Loucy (cell line): ENCODE data around the gene NIPBL.
A peak's percentile ranks its signal among the peaks of the same experiment; 100 is the strongest.

ENCODE experiments used
- H2AFZ ChIP-seq: fragments of 200-600 bp; sonication (generic); 2 replicates; pipeline ENCODE4 v1.6.0; 2016; ENCODE audit warnings: antibody characterized with exemption, mild to moderate bottlenecking, low read length, moderate library complexity
- H3F3A ChIP-seq: fragments of 200-600 bp; 2 replicates; pipeline ENCODE4 v1.6.0; 2016; ENCODE audit warnings: antibody characterized with exemption, low read depth, mild to moderate bottlenecking
- H3K27me3 ChIP-seq: fragments of 200-600 bp; sonication (generic); 2 replicates; pipeline ENCODE4 v1.6.1; 2014; ENCODE audit warnings: low read length, mild to moderate bottlenecking; ENCODE audit not compliant: insufficient read depth, poor library complexity, severe bottlenecking
- H3K36me3 ChIP-seq: fragments of 200-600 bp; sonication (generic); 2 replicates; pipeline ENCODE4 v1.6.1; 2016; ENCODE audit warnings: low read length; ENCODE audit not compliant: insufficient read depth
- H3K4me1 ChIP-seq: fragments of 200-600 bp; sonication (generic); 2 replicates; pipeline ENCODE4 v1.5.1; 2014; ENCODE audit warnings: low read length, mild to moderate bottlenecking; ENCODE audit not compliant: insufficient read depth, poor library complexity, severe bottlenecking
- H3K4me2 ChIP-seq: fragments of 200-600 bp; sonication (generic); 2 replicates; pipeline ENCODE4 v1.6.0; 2014; ENCODE audit warnings: antibody characterized with exemption, low read length, low read depth, mild to moderate bottlenecking; ENCODE audit not compliant: poor library complexity, severe bottlenecking
- H3K4me3 ChIP-seq: fragments of 200-600 bp; sonication (generic); 2 replicates; pipeline ENCODE4 v1.5.1; 2014; ENCODE audit warnings: low read length, mild to moderate bottlenecking, mixed read lengths; ENCODE audit not compliant: poor library complexity, severe bottlenecking
- H3K79me2 ChIP-seq: fragments of 200-600 bp; sonication (generic); 2 replicates; pipeline ENCODE4 v1.6.1; 2014; ENCODE audit warnings: low read length; ENCODE audit not compliant: insufficient read depth
- H3K9ac ChIP-seq: fragments of 200-600 bp; sonication (generic); 2 replicates; pipeline ENCODE4 v1.6.0; 2014; ENCODE audit warnings: mild to moderate bottlenecking, low read depth, low read length, moderate library complexity; ENCODE audit not compliant: poor library complexity, severe bottlenecking
- H3K9me2 ChIP-seq: fragments of 200-600 bp; sonication (generic); replicated peaks from 2 replicates; pipeline ENCODE4 v1.6.1; 2016; ENCODE audit warnings: low read depth, low read length, mixed read lengths
- H3K9me3 ChIP-seq: fragments of 200-600 bp; sonication (generic); 2 replicates; pipeline ENCODE4 v1.6.1; 2014; ENCODE audit warnings: mild to moderate bottlenecking, antibody characterized with exemption, low read length, low read depth; ENCODE audit not compliant: insufficient read depth
- H4K20me1 ChIP-seq: fragments of 200-600 bp; sonication (generic); 2 replicates; pipeline ENCODE4 v1.6.0; 2014; ENCODE audit warnings: antibody characterized with exemption, low read length, mild to moderate bottlenecking; ENCODE audit not compliant: insufficient read depth, poor library complexity, severe bottlenecking
- CTCF ChIP-seq: fragments of 200-600 bp; sonication (generic); conservative IDR thresholded peaks from 2 replicates; pipeline ENCODE4 v1.5.1; 2014; ENCODE audit warnings: mild to moderate bottlenecking, antibody characterized with exemption, low read length
- EZH2phosphoT487 ChIP-seq: fragments of 200-600 bp; IDR thresholded peaks from 2 replicates; pipeline ENCODE4 v1.6.1; 2018; ENCODE audit warnings: antibody characterized with exemption, mild to moderate bottlenecking, moderate library complexity, borderline replicate concordance

The NIPBL gene

GRCh38 chr5:36885566-36886485 lies 9.3 kb downstream of the NIPBL start:
- Histone ChIP-seq H3K4me1 (peaks cover 59% of the 10 kb centered on the region), H3K9me3 (no peaks in the 10 kb centered on the region), H3K4me2 (no peak overlapping the region), H3K79me2 (peaks cover 100% of the 10 kb centered on the region), H3K4me3 (no peak overlapping the region), H3F3A (no peaks in the 10 kb centered on the region), H3K9me2 (no peaks in the 10 kb centered on the region), H4K20me1 (peaks cover 98% of the 10 kb centered on the region), H2AFZ (no peak overlapping the region), H3K27me3 (no peaks in the 10 kb centered on the region), H3K36me3 (peaks cover 10% of the 10 kb centered on the region; the same call in 1 of the 2 replicates), H3K9ac (no peak overlapping the region)
- TF ChIP-seq CTCF (peak; percentile 13; the same call in 1 of the 2 replicates), EZH2phosphoT487 (no peak)

- H3K9me3 ChIP-seq = no peaks in the 10 kb centered on the region
- H3K9me2 ChIP-seq = no peaks in the 10 kb centered on the region
- no peak overlapping the region for H3K9ac ChIP-seq
Measured at GRCh38 chr5:36886791-36887190, 10.2 kb downstream of the NIPBL start.

DNA sequence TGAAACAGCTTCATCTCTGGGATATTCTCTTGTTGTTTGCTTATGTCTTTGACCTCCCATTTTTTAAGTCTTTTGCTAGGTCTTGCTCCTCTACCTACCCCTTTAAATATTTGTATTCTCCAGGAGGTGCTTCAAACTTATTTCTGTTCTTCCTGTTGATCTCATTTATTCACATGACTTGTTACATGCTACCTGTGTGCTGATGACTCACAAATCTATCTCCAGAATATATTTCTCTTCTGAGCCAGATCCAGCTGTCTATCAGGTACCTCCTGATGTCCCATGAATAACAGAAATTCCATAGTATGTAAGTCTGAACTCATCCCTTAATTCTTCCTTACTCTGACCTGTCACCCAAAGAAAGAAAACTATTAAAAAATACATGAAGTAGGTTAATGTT lies 11.0 kb downstream of the NIPBL start:
- Histone ChIP-seq H3K36me3 (peaks cover 20% of the 10 kb centered on the region; the same call in 1 of the 2 replicates), H2AFZ (no peak overlapping the region), H3K9me3 (no peaks in the 10 kb centered on the region), H3K9ac (no peak overlapping the region), H3K79me2 (peaks cover 97% of the 10 kb centered on the region), H3K27me3 (no peaks in the 10 kb centered on the region), H4K20me1 (peaks cover 91% of the 10 kb centered on the region), H3K9me2 (no peaks in the 10 kb centered on the region), H3K4me1 (peaks cover 42% of the 10 kb centered on the region), H3K4me3 (peak overlapping the region; percentile 7), H3F3A (no peaks in the 10 kb centered on the region), H3K4me2 (peak overlapping the region; percentile 39)
- TF ChIP-seq CTCF (no peak), EZH2phosphoT487 (no peak)

More at GRCh38 chr5:36886791-36887190, 10.2 kb downstream of the NIPBL start:
- no peak overlapping the region for H2AFZ ChIP-seq
- TF ChIP-seq EZH2phosphoT487 = no peak
- TF ChIP-seq CTCF = no peak
- H3K4me1 ChIP-seq = peaks cover 49% of the 10 kb centered on the region
- no peak overlapping the region for H3K4me3 ChIP-seq
- no peaks in the 10 kb centered on the region for H3K27me3 ChIP-seq
- H3K4me2 ChIP-seq = peak overlapping the region; percentile 39
- no peaks in the 10 kb centered on the region for H3F3A ChIP-seq
- H3K36me3 ChIP-seq = peaks cover 17% of the 10 kb centered on the region; the same call in 1 of the 2 replicates
- peaks cover 100% of the 10 kb centered on the region for H3K79me2 ChIP-seq
- H4K20me1 ChIP-seq = peaks cover 96% of the 10 kb centered on the region
